ENCODE results near the gene SMTNL1.

The SMTNL1 gene
- total RNA-seq, result 0 to 0.15 (median 0.06) reads per million in 4 donors

- DNase-seq, result no peak
Observed at GRCh38 chr11:57536947-57537619, at the start of gene SMTNL1. Gene SMTNL1 (plus strand): TSS chr11:57537595. CDS start chr11:57542643, 5,048 bp downstream.

GRCh38 chr11:57487920-57488659 lies 49.3 kb upstream of the SMTNL1 start:
- DNase-seq, result no peak

GRCh38 chr11:57490456-57491248 lies 46.7 kb upstream of the SMTNL1 start:
- DNase-seq, result no peak

- peak in 1 of 5 donors; percentile 59 for DNase-seq
Observed at GRCh38 chr11:57491371-57492061, 45.9 kb upstream of the SMTNL1 start.

GRCh38 chr11:57493507-57494503 lies 43.6 kb upstream of the SMTNL1 start:
- DNase-seq, result peak; percentile 40 to 84 (median 59)

GRCh38 chr11:57496109-57496820 lies 41.1 kb upstream of the SMTNL1 start:
- no peak for DNase-seq

- no peak for DNase-seq
Observed at GRCh38 chr11:57497303-57498247, 39.8 kb upstream of the SMTNL1 start.

GRCh38 chr11:57498540-57498939 lies 38.9 kb upstream of the SMTNL1 start:
- DNase-seq, result no peak

GRCh38 chr11:57499413-57499982 lies 37.9 kb upstream of the SMTNL1 start:
- DNase-seq, result peak in 1 of 5 donors; percentile 28

GRCh38 chr11:57499983-57500461 lies 37.4 kb upstream of the SMTNL1 start:
- DNase-seq, result no peak

GRCh38 chr11:57500515-57500914 lies 36.9 kb upstream of the SMTNL1 start:
- DNase-seq, result no peak

GRCh38 chr11:57500926-57501325 lies 36.5 kb upstream of the SMTNL1 start:
- DNase-seq, result no peak

GRCh38 chr11:57501953-57502352 lies 35.4 kb upstream of the SMTNL1 start:
- DNase-seq, result no peak

GRCh38 chr11:57502376-57502775 lies 35.0 kb upstream of the SMTNL1 start:
- no peak for DNase-seq

GRCh38 chr11:57502870-57503269 lies 34.5 kb upstream of the SMTNL1 start:
- no peak for DNase-seq

GRCh38 chr11:57504511-57504910 lies 32.9 kb upstream of the SMTNL1 start:
- DNase-seq, result no peak

GRCh38 chr11:57506522-57506921 lies 30.9 kb upstream of the SMTNL1 start:
- DNase-seq, result no peak

- DNase-seq, result no peak
Observed at GRCh38 chr11:57508341-57509170, 28.8 kb upstream of the SMTNL1 start.
